ENCODE measurements around the gene RSBN1.
"Not testable (repeated sequence)": the region's sequence is repeated elsewhere in the genome, so short reads cannot be mapped to it uniquely, and the experiment has no call there.

RSBN1 gene

DNA sequence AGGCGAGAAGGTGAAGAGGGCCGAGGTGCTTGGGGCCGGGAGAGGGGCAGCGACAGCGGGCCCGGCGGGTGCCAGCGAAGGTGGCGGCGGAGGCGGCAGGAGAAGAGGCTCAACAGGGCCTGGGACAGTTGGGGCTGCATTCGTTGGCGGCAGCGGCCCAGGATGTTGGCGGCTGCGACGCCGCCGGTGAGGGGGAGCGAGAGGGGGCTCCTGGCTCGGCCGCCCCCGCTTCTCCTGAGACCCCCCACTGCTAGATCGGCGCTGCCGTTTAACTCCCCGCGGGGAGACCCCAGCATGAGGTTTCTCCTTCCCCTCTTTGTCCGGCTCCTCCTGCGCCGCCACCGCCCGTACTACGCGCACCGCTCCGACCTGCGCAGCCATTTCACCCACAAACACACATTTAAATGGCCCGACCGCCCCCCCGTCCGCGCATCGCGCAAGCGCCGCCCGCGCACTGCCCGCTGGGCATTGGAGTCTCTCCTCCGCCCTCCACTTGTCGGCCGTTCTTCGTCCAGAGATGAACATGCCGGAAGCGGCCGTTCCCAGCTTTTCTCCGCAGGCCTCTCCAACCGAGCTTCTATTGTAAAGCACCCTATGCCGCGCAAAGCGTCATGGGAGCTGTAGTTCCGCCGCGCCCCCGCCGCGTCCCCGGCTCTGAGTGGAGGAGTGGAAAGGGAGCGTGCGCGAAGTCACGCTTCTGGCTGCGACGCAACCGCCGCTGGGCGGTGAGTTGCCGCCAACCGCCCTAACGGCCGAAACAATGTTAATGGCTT, at the start of gene RSBN1:
RSBN1 (minus strand) TSS at position 589 of the 773 bp plus-strand sequence; CDS start at position 525, 64 bp downstream.
- DNase-seq: peak; percentile 98

DNA sequence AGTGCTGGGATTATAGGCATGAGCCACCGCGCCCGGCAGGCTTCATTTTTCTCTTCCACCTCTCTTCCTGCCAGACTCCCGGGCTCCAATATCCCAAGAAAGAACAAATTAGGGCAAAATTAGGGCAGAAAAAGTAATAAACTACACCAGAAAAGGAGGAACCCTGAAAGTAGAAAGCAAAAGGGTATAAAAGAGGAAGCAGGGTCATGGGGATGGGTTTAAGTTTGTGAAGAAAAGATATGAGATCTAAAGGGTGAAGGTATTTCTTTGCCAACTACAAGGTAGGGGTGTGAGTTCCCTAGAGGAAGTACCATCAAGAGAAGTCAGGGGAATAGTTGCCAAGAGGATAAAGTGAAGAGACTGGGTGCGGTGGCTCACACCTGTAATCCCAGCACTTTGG, 49.4 kb upstream of the RSBN1 start:
- DNase-seq: no peak

DNA sequence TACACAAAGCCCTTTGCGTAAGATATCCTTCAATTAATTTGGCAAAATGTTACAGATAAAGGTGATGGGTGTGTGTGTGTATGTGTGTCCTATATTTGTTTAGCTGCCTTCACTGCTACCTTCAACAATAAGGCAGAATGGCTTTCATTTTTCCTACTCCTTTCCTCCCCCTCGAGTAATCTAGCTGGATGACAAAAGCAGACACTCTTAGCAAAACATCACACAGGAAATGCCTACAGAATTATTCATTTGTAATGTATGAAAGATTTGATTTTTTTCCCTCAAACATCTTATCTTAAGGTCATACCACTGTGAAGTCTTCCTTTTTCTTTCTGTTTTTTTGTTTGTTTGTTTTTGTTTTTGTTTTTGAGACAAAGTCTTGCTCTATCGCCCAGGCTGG, 48.6 kb upstream of the RSBN1 start:
- DNase-seq: no peak

DNA sequence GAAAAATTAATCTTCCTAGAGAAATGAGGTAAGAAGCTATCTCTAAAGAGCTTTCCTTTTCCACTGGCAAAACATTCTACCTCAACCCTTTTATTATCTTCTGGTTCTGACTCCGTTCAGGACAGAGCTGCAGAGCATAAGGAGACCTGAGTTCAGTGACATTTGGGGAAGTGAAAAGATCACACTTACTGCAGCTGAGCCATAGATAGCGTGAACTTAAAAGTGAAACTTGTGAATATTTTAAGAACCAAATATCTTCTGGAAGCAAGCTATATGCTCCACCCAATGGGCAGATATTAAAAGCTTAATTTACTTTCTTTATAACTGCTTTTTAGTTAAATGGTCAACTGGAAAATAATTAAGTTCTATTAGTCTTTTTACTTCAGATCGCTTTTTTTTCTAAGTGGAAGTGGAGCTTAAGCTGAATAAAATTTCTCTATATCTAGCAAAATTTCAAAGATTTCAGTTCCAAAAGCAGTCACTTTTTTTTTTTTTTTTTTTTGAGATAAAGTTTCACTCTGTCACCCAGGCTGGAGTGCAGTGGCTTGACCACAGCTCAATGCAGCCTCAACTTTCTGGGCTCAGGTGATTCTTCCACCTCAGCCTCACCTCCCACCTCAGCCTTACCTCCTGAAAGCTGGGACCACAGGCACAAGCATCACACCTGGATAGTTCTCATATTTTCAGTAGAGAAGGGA, 47.4 kb upstream of the RSBN1 start:
- no peak for DNase-seq

DNA sequence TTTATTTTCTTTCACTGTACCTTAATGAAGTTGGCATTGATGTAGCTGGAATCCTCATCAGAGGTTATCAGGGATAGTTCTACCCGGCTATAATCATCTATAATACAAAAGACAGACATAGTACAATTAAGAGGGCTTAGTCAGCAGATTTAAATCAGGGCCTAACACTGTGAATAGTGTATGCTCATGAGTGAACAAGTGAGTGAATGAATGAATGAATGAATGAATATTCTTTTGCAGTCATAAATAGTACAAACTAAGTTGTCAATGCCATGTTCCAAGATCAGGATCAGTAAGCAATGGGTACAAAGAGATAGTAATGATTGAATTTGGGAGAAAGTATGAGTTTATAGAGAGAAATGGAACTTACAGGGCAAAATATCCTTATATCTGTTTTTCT, 46.7 kb upstream of the RSBN1 start:
- DNase-seq: no peak

DNA sequence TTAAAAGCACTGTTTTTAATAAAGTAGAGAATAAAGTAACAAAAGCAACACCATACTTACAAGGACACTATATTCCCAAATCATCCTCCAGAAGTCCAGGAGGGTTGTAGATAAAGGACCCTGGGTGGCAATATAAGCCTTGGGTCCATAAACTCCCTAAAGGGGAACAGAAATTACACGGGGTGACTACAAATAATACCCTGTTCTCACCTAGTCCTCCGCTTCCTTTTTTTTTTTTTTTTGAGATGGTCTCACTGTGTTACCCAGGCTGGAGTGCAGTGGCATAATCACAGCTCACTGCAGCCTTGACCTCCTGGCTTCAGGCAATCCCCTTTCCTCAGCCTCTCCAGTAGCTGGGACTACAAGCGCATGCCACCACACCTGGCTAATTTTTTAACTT, 46.1 kb upstream of the RSBN1 start:
- no peak for DNase-seq

DNA sequence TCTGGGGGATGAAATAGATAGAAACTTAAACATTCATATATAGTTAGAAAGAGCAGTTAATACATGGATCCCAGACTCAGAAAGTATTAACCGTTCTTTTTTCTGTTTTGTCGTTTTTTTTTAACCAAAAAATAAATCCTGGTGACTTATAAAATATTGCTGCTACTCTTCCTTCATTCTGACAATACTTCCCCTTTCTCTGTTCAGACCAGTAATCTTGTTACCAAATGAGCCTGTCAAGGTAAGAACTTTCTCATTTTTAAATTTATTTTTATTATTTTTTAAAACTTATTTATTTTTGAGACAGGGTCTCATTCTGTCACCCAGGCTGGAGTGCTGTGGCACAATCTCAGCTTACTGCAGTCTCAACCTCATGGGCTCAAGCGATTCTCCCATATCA, 45.5 kb upstream of the RSBN1 start:
- DNase-seq: no peak

DNA sequence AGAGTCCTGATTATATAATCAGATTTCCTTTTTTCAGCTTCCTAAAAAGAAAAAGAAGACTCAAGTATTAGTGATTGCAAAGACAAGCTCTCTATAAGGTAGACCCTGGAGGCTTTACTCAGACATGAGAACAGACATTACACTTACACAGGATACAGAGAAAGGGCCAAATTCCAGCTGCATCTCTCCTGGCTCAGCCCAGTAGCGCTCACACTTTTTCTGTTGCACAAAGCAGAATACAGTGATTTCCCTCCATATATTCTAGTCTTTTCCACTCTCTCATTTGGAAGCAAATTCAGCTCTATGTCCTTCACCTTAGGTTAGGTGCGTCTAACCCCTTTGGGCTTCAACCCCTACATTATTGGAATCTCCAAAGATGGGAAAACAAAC, 44.1 kb upstream of the RSBN1 start:
- no peak for DNase-seq

DNA sequence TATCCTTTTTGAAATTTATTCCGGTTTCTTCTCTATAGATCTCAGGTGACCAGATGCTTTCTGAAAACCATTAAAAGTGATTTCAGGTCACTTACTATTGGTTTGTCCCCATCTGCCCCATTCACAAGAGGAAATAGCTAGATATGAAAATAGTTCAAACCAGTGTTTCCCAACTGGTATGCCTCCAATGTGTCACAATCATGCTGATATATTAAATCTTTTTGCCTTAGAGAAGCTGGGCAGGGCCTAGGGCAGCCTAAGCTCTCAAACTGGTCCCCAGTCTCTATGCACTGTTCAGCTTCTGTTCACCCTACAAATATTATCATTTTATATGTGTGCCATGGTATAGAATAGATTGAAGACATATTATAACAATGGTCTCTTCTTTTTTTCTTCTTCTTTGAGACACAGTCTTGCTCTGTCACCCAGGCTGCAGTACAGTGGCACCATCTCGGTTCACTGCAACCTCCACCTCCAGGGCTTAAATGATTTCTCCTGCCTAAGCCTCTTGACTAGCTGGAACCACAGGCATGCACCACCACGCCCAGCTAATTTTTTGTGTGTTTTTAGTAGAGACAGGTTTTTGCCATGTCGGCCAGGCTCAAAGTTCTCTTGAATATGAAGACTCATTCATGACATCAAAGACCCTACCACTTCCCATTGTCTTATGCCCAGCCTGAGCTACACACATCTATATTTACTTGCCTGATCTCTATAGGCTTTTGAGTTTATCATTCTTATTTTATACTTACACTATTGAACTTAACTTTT, 43.5 kb upstream of the RSBN1 start:
- no peak for DNase-seq

DNA sequence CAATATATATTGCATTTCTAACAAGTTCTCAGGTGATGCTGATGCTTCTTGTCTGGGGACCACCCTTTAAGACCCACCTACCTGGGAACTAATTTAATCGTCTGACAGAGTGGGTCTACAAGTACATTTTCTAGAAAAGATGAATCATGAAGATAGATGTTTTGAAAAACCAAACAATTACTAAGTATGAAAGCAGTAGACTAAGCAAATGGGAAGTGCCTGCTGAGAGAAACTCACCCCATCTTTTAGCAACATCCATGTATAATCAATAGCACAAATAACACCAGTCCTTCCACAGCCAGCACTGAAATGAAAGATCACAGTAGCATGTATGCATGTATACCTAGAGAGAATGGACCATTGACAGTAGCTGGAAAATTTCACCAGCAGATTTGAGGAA, 42.0 kb upstream of the RSBN1 start:
- DNase-seq: no peak

DNA sequence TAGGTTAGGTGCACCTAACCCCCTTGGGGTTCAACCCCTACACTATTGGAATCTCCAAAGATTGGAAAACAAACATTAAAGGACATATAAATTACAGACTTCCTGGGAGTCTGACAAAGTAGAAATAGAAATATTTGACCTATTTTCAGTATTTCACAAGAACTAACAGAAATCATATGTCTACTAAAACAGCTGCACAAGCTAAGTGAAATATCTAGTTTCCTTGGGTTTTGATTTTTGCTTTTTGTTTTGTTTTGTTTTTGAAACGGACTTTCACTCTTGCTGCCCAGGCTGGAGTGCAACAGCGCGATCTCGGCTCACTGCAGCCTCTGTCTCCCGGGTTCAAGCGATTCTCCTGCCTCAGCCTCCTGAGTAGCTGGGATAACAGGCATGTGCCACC, 40.4 kb upstream of the RSBN1 start:
- not testable (repeated sequence) for DNase-seq

DNA sequence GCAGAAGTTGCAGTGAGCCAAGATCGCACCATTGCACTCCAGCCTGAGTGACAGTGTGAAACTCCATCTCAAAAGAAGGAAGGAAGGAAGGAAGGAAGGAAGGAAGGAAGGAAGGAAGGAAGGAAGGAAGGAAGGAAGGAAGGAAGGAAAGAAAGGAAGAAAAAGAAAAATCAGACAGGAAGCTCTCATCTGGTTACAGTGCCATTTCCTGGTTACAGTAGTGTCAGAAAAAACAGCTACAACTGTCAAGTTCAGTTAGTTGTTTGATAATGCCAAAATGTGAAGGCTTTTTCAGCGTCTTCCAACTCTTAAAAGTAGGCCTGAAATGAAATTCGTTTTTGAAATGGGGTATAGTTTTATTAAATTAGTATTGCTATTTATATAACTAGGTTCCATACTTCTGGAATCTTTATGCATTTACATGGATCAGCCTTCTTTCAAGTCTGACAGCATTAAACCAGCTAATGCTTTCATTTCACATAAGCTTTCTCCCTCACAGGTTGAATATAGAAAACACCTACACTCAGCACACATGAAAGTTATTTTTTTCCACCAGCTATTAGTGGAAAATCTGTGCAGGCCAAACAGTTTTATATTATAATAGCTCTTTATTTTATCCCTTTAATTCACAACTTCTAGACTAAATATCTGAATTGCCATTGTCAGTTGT, 38.0 kb upstream of the RSBN1 start:
- DNase-seq: no peak

DNA sequence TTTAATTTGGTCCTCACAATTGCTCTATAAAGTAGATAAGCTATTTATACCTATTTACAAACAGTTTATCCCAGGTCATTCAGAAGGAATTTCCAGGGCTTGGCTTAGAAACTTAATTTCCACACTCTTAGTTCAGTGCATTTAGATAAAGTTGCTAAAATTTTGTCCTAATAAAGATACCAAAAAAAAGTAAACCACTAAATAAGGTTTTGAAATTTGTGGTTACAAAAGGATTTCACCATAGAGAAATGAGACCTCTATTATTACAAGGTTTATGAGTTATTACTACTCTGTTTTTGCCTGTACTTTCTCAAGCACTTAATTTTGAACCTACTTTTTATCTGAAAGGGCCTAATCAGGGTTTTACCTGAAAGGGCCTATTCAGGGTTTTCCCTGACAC, 36.8 kb upstream of the RSBN1 start:
- no peak for DNase-seq

DNA sequence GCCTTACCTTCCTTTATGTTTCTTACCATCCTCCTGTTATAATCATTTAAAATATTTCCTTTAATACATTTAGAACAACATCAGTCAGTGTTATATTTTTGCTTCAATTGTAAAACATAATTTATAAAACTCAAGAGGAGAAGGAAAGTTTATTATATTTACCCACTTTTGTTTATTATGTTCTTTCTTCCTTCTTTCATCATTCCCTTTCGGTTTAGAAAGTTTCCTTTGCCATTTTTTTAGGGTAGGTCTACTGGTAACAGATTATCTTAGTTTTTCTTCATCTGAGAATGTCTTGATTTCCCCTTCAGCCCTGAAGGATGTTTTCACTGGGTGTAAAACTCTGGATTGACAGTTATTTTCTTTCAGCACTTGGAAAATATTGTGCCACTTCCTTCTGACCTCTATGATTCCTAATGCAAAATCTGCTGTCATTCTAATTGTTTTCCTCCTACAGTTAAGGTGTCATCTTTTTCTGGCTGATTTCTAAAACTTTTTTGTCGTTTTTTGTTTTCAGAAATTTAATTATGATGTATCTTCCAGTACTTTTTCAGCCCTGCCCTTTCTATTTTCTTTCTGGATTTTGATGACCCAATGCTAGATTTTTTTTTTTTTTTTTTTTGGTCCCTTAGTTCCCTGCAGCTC, 34.2 kb upstream of the RSBN1 start:
- DNase-seq: no peak

DNA sequence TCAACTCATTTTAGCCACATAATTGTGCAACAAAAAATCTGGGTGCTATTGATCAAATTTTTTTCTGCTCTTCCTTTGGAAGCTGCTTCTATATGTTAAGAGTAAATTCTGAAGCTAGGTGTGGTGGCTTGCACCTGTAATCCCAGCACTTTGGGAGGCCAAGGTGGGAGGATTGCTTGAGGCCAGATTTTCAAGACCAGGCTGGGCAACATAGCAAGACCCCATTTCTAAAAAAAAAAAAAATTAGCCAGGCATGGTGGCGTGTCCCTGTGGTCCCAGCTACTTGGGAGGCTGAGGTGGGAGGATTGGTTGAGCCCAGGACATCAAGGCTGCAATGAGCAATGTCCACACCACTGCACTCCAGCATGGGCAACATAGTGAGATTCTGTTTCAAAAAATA, 24.3 kb upstream of the RSBN1 start:
- DNase-seq: no peak

DNA sequence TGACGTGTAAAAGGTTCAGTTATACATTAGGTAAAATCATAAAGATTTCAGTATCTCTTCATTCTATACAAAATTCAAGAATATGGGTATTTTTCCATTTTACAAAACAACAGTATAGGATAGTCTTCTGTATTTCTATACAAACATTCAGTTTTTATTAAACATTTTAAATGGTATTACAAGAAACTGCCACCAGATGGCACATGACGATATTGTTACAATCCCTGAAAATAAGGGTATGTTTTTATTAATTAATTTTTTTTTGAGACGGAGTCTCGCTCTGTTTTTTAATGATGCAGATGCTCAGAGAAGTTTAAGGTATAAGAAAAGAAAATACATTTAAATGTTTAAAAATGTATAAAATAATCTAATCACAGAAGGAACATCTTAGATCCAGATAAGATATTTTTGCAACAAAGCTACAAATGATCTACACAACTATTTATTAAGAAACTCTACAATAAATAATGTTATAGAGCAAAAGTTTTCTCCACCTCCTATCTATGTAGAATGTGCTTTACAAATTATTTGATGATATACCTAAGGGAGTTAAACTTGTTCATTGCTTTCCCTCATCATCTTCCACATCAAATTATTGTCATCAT, 23.5 kb upstream of the RSBN1 start:
- peak; percentile 28 for DNase-seq

DNA sequence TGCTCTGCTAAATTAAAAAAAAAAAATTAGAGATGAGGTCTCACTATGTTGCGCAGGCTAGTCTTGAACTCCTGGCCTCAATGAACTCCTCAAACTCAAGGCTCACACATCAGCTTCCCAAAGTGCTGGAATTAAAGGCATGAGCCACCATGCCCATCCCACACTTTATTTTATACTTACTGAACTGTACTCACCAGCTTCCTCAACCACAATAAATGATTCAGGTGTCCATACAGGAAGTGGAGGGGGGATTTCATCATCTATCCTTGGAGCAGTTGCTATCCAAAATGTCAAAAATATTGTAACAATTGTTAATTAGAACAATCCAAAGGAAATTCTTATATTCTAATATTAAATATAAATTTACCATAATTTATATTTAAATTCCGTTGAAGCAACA, 22.4 kb upstream of the RSBN1 start:
- no peak for DNase-seq

DNA sequence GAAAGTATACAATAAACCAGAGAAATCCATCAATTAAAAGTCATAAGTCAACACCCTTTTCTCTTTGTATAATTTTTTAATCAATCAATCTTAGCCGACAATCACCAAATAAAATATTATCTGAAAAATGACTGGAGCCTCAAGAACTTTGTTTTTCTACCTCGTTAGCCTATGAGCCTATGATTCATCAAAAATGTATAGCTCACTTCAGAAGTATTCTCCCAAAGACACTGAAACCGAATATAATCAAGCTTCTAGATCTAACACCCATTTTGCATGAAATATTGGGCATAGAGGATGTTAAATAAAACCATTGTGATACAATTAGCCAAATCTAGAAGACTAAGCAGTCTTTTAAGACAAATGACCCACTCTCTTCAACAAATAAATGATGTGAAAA, 17.8 kb upstream of the RSBN1 start:
- no peak for DNase-seq

DNA sequence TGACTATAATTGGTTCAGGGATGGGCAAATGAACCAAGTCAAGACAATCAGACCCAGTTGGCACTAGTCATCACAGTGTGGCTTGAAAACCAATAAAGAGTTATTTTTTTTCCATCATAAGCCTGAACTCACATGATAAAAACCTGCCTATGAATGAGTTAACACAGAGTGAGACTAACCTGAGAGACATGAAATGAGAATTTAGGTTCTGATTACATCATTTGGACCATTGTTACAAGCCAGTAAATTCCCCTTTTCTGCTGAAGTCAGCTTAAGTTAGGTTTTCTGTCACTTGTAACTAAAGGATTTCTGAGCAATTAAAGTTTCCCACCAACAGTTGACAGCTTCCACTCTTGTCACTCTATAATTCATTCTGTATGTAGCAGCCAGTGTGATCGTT, 9.6 kb upstream of the RSBN1 start:
- DNase-seq: no peak

DNA sequence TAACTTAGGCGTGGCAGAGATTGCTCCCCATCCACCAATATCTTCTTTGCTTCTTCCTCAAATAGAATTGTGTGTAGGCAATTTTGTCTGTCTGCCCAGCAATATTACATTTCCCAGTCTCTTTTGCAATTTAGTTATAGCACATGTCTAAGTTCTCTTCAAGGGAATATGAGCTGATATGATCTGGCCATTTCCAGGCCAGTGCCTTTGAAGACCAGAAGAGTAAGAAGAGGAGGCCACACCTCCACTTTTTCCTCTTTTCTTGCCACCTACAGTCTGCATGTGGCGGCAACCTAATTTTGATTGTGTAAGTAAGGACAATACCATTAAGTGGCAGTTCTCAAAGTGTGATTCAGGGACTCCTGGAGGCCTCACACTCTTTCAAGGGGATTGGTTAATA, 6.3 kb upstream of the RSBN1 start:
- DNase-seq: no peak

DNA sequence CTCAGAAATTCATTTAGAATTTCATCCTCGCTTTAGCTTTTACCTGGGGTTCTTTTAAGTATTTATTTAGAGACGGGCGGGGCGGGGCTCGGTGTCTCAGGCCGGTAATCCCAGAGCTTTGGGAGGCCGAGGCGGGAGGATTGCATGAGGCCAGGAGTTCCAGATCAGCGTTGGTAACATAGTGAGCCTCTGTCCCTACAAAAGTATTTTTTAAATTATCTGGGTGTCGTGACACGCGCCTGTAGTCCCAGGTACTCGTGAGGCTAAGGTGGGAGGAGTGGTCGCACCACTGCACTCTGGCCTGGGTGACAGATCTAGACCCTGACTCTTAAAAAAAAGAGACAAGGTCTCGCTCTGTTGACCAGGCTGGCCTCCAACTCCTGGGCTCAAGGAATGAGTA, 942 bp upstream of the RSBN1 start:
- DNase-seq: no peak

DNA sequence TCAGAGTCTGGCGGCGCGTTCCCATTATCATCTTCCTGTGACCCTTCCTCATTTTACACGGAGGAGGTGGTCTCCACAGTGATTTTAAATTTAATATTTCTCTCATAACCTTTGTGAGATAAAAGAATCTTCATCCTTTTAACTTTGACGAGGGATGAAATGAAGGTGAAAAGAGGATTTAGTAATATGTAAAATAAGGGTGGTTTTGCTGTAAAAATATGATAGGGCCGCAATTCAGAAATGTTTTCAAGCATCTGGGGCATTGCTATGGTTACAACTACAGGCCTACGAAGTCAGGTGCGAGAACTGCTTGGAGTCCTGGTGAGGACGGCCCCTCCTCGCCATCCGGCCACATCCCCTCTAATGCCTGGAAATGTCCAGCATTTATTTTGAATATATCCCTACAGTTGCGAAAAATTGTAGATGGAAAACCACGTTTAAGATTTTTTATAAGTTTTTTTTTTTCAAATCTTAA, 422 bp upstream of the RSBN1 start:
- DNase-seq: peak; percentile 90
